Activated CD8-positive, alpha-beta T cell treated with anti-CD3 and anti-CD28 coated beads for 36 hours (primary cell): ENCODE data around the gene MTF1. TPM values are rescaled to one million over a fixed set of nuclear protein-coding genes. Genes with fewer than 3 reads are reported as not detected.

Source experiments
- ATAC-seq: fragments of 200-7000 bp; cut with Tn5 transposase; one replicate; pipeline ENCODE4 v1.10.0; 2021; ENCODE audit warnings: mild to moderate bottlenecking, moderate library complexity
- CTCF ChIA-PET: fragments of 350-600 bp; sonication (Branson Sonifier 250); formaldehyde crosslinking; loops from one replicate; lab custom pipeline; 2021; ENCODE audit warnings: antibody characterized with exemption; lab: Charles Lee
- POLR2A ChIA-PET: fragments of 350-600 bp; sonication (Branson Sonifier 250); formaldehyde crosslinking; loops from one replicate; lab custom pipeline; 2021; ENCODE audit warnings: antibody characterized with exemption; lab: Charles Lee
- DNase-seq: peaks from one replicate; pipeline ENCODE4 v3.0.0-alpha.2; 2020
- H3K27ac Mint-ChIP-seq: one replicate; pipeline ENCODE4 v1.8.0; 2021; ENCODE audit warnings: mild to moderate bottlenecking, mixed read lengths
- H3K27me3 Mint-ChIP-seq: one replicate; pipeline ENCODE4 v1.8.0; 2021; ENCODE audit warnings: mixed read lengths
- H3K36me3 Mint-ChIP-seq: one replicate; pipeline ENCODE4 v1.8.0; 2021; ENCODE audit warnings: low read depth, mixed read lengths
- H3K4me1 Mint-ChIP-seq: one replicate; pipeline ENCODE4 v1.8.0; 2021; ENCODE audit warnings: low read depth, mixed read lengths
- H3K4me3 Mint-ChIP-seq: one replicate; pipeline ENCODE4 v1.8.0; 2021; ENCODE audit warnings: mild to moderate bottlenecking, moderate library complexity, mixed read lengths
- H3K9me3 Mint-ChIP-seq: one replicate; pipeline ENCODE4 v1.8.0; 2021; ENCODE audit warnings: mixed read lengths
- CTCF ChIP-seq: fragments of 200-600 bp; IDR thresholded peaks from one replicate; pipeline ENCODE4 v1.8.0; 2022; ENCODE audit warnings: antibody characterized with exemption, mild to moderate bottlenecking
- intact Hi-C: fragments of 100-400 bp; cut with micrococcal nuclease; formaldehyde crosslinking; loops from one replicate; pipeline ENCODE4 v1.10.0; 2022
- total RNA-seq, 2 experiments: library from RNA; stranded (reverse); gene quantifications; one replicate each; pipeline ENCODE4 v1.2.3, GENCODE V29; 2021

MTF1 gene
- total RNA-seq, 2 experiments from 2014 or later: 17.7 to 21.3 TPM

- intact Hi-C loops: no loop called here
Measured at GRCh38 chr1:37861151-37861550, 1.8 kb upstream of the MTF1 start.

GRCh38 chr1:37860346-37860666, 914 bp upstream of the MTF1 start:
- peak; percentile 48 for TF ChIP-seq CTCF
- Mint-ChIP-seq H3K27ac (peak overlapping the region; percentile 96), H3K4me3 (peak overlapping the region; percentile 82), H3K9me3 (no peaks in the 10 kb centered on the region), H3K4me1 (peaks cover 34% of the 10 kb centered on the region), H3K36me3 (peaks cover 20% of the 10 kb centered on the region), H3K27me3 (no peaks in the 10 kb centered on the region)
- POLR2A ChIA-PET: interaction anchor here (0.9 to 2.6 kb wide), 10 partner anchors 9 to 296 kb away, joined by 3 to 28 read pairs (median 5); partner anchors contain the start of genes C1orf122, INPP5B and YRDC
- intact Hi-C loops: no loop called here
- ATAC-seq (no peak), DNase-seq (no peak)
- CTCF ChIA-PET: interaction anchor here (0.6 to 4.5 kb wide), 41 partner anchors 9 to 975 kb away, joined by 3 to 58 read pairs (median 5); partner anchors contain the start of genes C1orf122, CDCA8, EPHA10 and INPP5B

More at GRCh38 chr1:37861151-37861550, 1.8 kb upstream of the MTF1 start:
- Mint-ChIP-seq H3K27me3 (no peaks in the 10 kb centered on the region), H3K4me1 (peaks cover 37% of the 10 kb centered on the region), H3K36me3 (peaks cover 22% of the 10 kb centered on the region), H3K9me3 (no peaks in the 10 kb centered on the region), H3K27ac (no peak overlapping the region), H3K4me3 (no peak overlapping the region)
- ChIA-PET CTCF (interaction anchor here (0.9 to 4.5 kb wide), 12 partner anchors 10 to 169 kb away, joined by 3 to 58 read pairs (median 12); partner anchors contain the start of genes C1orf122, CDCA8 and YRDC), POLR2A (interaction anchor here (1.3 kb wide), 1 partner anchor 54 kb away, joined by 3 read pairs; the partner anchor contains the start of gene C1orf122)
- DNase-seq (no peak), ATAC-seq (no peak)
- TF ChIP-seq CTCF: no peak

GRCh38 chr1:37858931-37859506, 373 bp downstream of the MTF1 start:
- no peaks in the 10 kb centered on the region for H3K9me3 Mint-ChIP-seq
- CTCF ChIA-PET: interaction anchor here (0.6 to 4.5 kb wide), 38 partner anchors 8 to 1344 kb away, joined by 3 to 58 read pairs (median 6); partner anchors contain the start of genes C1orf122, CDCA8 and YRDC

GRCh38 chr1:37854406-37854805, 5.0 kb downstream of the MTF1 start:
- CTCF ChIA-PET: interaction anchor here (1.3 kb wide), 1 partner anchor 32 kb away, joined by 3 read pairs; no protein-coding TSS in a partner anchor
- no peak for DNase-seq
- POLR2A ChIA-PET: no interaction called here
- no peak overlapping the region for H3K27ac Mint-ChIP-seq
- intact Hi-C loops: loop anchor here (5.0 kb wide), 1 partner anchor 162 kb away; the partner anchor contains the start of gene CDCA8
- no peaks in the 10 kb centered on the region for H3K27me3 Mint-ChIP-seq
- no peaks in the 10 kb centered on the region for H3K9me3 Mint-ChIP-seq
- peaks cover 41% of the 10 kb centered on the region for H3K4me1 Mint-ChIP-seq
- TF ChIP-seq CTCF: no peak
- peaks cover 26% of the 10 kb centered on the region for H3K36me3 Mint-ChIP-seq
- no peak for ATAC-seq
- no peak overlapping the region for H3K4me3 Mint-ChIP-seq

More at GRCh38 chr1:37858931-37859506, 373 bp downstream of the MTF1 start:
- Mint-ChIP-seq H3K36me3 (peaks cover 15% of the 10 kb centered on the region), H3K27ac (peak overlapping the region; percentile 96), H3K4me3 (peak overlapping the region; percentile 82), H3K4me1 (peaks cover 37% of the 10 kb centered on the region), H3K27me3 (no peaks in the 10 kb centered on the region)
- POLR2A ChIA-PET: interaction anchor here (0.9 to 2.6 kb wide), 12 partner anchors 8 to 169 kb away, joined by 3 to 28 read pairs (median 5); partner anchors contain the start of genes C1orf122, CDCA8 and YRDC
- TF ChIP-seq CTCF: no peak
- intact Hi-C loops: loop anchor here (5.0 kb wide), 1 partner anchor 47 kb away; no protein-coding TSS in a partner anchor
- ATAC-seq (peak; percentile 1), DNase-seq (peak; percentile 12)
